ENCODE results near the gene KIF26B. TPM values are rescaled to one million over a fixed set of nuclear protein-coding genes. Genes with fewer than 3 reads are reported as not detected.

The KIF26B gene
- total and polyA plus RNA-seq, 2 of the 4 experiments (the other 2 are of a cell fraction): 0.53 to 0.54 TPM

DNA sequence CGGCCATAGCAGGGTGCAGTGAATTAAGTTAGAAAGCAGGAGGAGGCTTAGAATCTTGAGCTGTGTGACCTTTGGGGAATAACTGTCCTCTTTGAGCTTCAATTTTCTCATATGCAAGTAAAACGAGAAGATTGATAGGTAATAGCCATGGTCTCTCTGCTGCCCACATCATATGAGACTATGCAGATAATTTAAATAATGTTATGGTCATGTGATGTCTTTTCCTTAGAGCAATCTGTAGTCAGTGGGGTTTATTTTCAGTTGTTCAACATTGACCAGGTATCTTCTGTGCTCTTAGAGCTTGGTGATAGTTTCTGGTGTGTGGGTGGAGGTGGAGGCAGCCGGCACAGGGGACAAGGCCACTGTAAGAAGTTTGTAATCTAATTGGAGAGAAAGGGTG, 537.1 kb downstream of the KIF26B start:
- no peak overlapping the region for H2BK15ac ChIP-seq (ENCODE audit: low read depth, low read length)
- H3K4me2 ChIP-seq (ENCODE audit: low read depth, low read length): no peak overlapping the region
- no peaks in the 10 kb centered on the region for H3K27me3 ChIP-seq (ENCODE audit: control insufficient read depth, insufficient read depth, low read length)
- no peak overlapping the region for H2AK9ac ChIP-seq (replicated peaks; ENCODE audit: low read depth, low read length, poor library complexity)
- no TSS peak for BruUV-seq (replicated peaks)
- H3K4me3 ChIP-seq (ENCODE audit: insufficient read depth, low read depth, low read length): no peak overlapping the region
- no peak overlapping the region for H2BK20ac ChIP-seq (ENCODE audit: low read depth, low read length)
- no peak overlapping the region for H2BK120ac ChIP-seq (ENCODE audit: low read depth, low read length)
- no peak overlapping the region for H3K23ac ChIP-seq (ENCODE audit: low read depth, low read length)
- H3K56ac ChIP-seq (ENCODE audit: extremely low read depth, insufficient read depth, low read length): no peak overlapping the region
- H4K91ac ChIP-seq (ENCODE audit: insufficient read depth, low read depth, low read length): no peak overlapping the region
- no peak overlapping the region for H2AFZ ChIP-seq (replicated peaks; ENCODE audit: low read length, poor library complexity)
- H3K4ac ChIP-seq (ENCODE audit: low read depth, low read length): no peak overlapping the region
- H4K5ac ChIP-seq (ENCODE audit: low read depth, low read length): no peak overlapping the region
- H3K9me3 ChIP-seq (ENCODE audit: control insufficient read depth, insufficient read depth, low read length): peaks cover 6% of the 10 kb centered on the region
- no peak overlapping the region for H3K14ac ChIP-seq (replicated peaks; ENCODE audit: low read depth, low read length)
- ChIA-PET POLR2A (ENCODE audit: unreplicated experiment) (no interaction called here), CTCF (no interaction called here)
- no peaks in the 10 kb centered on the region for H3K4me1 ChIP-seq (ENCODE audit: control insufficient read depth, insufficient read depth, low read length)
- TF ChIP-seq RAD21 (IDR thresholded peaks at IDR 0.05; ENCODE audit: low read length) (no peak), SMC3 (IDR thresholded peaks at IDR 0.05; ENCODE audit: low read depth, low read length) (no peak), CHD1 (IDR thresholded peaks at IDR 0.05; ENCODE audit: low read depth, low read length) (no peak), FOS (IDR thresholded peaks at IDR 0.05; ENCODE audit: low read depth, low read length) (no peak), CEBPB (IDR thresholded peaks at IDR 0.05; ENCODE audit: low read depth, low read length) (no peak), MXI1 (IDR thresholded peaks at IDR 0.05; ENCODE audit: borderline replicate concordance, low read depth, low read length) (no peak), NFE2L2 (IDR thresholded peaks at IDR 0.05; ENCODE audit: low read depth, low read length) (no peak)
- TF ChIP-seq, protein P1, sequence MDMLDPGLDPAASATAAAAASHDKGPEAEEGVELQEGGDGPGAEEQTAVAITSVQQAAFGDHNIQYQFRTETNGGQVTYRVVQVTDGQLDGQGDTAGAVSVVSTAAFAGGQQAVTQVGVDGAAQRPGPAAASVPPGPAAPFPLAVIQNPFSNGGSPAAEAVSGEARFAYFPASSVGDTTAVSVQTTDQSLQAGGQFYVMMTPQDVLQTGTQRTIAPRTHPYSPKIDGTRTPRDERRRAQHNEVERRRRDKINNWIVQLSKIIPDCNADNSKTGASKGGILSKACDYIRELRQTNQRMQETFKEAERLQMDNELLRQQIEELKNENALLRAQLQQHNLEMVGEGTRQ (IDR thresholded peaks at IDR 0.05; ENCODE audit: low read depth, low read length): no peak
- TF ChIP-seq, protein P2, sequence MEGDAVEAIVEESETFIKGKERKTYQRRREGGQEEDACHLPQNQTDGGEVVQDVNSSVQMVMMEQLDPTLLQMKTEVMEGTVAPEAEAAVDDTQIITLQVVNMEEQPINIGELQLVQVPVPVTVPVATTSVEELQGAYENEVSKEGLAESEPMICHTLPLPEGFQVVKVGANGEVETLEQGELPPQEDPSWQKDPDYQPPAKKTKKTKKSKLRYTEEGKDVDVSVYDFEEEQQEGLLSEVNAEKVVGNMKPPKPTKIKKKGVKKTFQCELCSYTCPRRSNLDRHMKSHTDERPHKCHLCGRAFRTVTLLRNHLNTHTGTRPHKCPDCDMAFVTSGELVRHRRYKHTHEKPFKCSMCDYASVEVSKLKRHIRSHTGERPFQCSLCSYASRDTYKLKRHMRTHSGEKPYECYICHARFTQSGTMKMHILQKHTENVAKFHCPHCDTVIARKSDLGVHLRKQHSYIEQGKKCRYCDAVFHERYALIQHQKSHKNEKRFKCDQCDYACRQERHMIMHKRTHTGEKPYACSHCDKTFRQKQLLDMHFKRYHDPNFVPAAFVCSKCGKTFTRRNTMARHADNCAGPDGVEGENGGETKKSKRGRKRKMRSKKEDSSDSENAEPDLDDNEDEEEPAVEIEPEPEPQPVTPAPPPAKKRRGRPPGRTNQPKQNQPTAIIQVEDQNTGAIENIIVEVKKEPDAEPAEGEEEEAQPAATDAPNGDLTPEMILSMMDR (conservative IDR thresholded peaks at IDR 0.05; ENCODE audit: low read depth, low read length): no peak
- no peaks in the 10 kb centered on the region for H3K79me1 ChIP-seq (ENCODE audit: low read depth in 1 of 2, low read length in 2 of 2)
- dilution Hi-C loops (cut with HindIII; ENCODE audit: low sequenced_read_pairs, unreplicated experiment): no loop called here
- intact Hi-C loops (cut with micrococcal nuclease): no loop called here
- DNase-seq: no peak
- H4K8ac ChIP-seq (ENCODE audit: low read depth in 2 of 2, low read length in 2 of 2): no peak overlapping the region
- H3K27ac ChIP-seq (ENCODE audit: insufficient read depth, low read length): no peak overlapping the region
- H2AK5ac ChIP-seq (ENCODE audit: low read depth, low read length): no peak overlapping the region
- in situ Hi-C loops (cut with MboI; ENCODE audit: low sequenced_read_pairs): no loop called here
- no peak for ATAC-seq (ENCODE audit: low read depth)
- no peak overlapping the region for H3K18ac ChIP-seq (ENCODE audit: low read depth, low read length)
- no peak overlapping the region for H2BK5ac ChIP-seq (ENCODE audit: low read depth, low read length, poor library complexity, severe bottlenecking)
- no CpG with 5 or more reads among the region's 3 CpGs for WGBS, 2 experiments (ENCODE audit: extremely low coverage in 2 of 2, insufficient read length in 1 of 2)
- peaks cover 6% of the 10 kb centered on the region for H3K36me3 ChIP-seq (ENCODE audit: control insufficient read depth, insufficient read depth, low read length)
- no peaks in the 10 kb centered on the region for H3K9me1 ChIP-seq (ENCODE audit: insufficient read depth, low read length)
- no peaks in the 10 kb centered on the region for H4K20me1 ChIP-seq (ENCODE audit: insufficient read depth, low read length)
- no peak overlapping the region for H3K9ac ChIP-seq (ENCODE audit: low read depth, low read length)

Data from IMR-90 (cell line).